GM23248 (cell line): ENCODE results near the gene MUSK. TPM values are rescaled to one million over a fixed set of nuclear protein-coding genes. Genes with fewer than 3 reads are reported as not detected.

Experiments used
- DNase-seq: peaks from one replicate; pipeline ENCODE4 v3.0.0-alpha.2; 2015
- H2AFZ ChIP-seq: fragments of 200-600 bp; sonication (generic); 2 replicates; pipeline ENCODE4 v1.6.1; 2016; ENCODE audit warnings: antibody characterized with exemption
- H3F3A ChIP-seq: fragments of 200-600 bp; sonication (generic); 2 replicates; pipeline ENCODE4 v1.6.1; 2016; ENCODE audit warnings: mild to moderate bottlenecking, antibody characterized with exemption, mixed run types; ENCODE audit not compliant: insufficient read depth
- H3K27ac ChIP-seq: fragments of 200-600 bp; sonication (generic); 2 replicates; pipeline ENCODE4 v1.5.1; 2016; ENCODE audit warnings: mild to moderate bottlenecking
- H3K27me3 ChIP-seq: fragments of 200-600 bp; sonication (generic); replicated peaks from 2 replicates; pipeline ENCODE4 v1.6.1; 2016; ENCODE audit warnings: mild to moderate bottlenecking; ENCODE audit not compliant: insufficient read depth
- H3K36me3 ChIP-seq: fragments of 200-600 bp; sonication (generic); 2 replicates; pipeline ENCODE4 v1.6.1; 2016; ENCODE audit warnings: low read depth, mild to moderate bottlenecking
- H3K4me1 ChIP-seq: fragments of 200-600 bp; sonication (generic); 2 replicates; pipeline ENCODE4 v1.6.1; 2016; ENCODE audit warnings: mild to moderate bottlenecking; ENCODE audit not compliant: insufficient read depth
- H3K4me2 ChIP-seq: fragments of 200-600 bp; sonication (generic); one replicate; pipeline ENCODE4 v1.6.1; 2016; ENCODE audit warnings: mild to moderate bottlenecking; ENCODE audit not compliant: unreplicated experiment
- H3K4me3 ChIP-seq: fragments of 200-600 bp; sonication (generic); 2 replicates; pipeline ENCODE4 v1.5.1; 2016; ENCODE audit warnings: mild to moderate bottlenecking
- H3K79me2 ChIP-seq: fragments of 200-600 bp; sonication (generic); 2 replicates; pipeline ENCODE4 v1.6.1; 2016; ENCODE audit warnings: mild to moderate bottlenecking; ENCODE audit not compliant: insufficient read depth
- H3K9ac ChIP-seq: fragments of 200-600 bp; sonication (generic); 2 replicates; pipeline ENCODE4 v1.6.1; 2016; ENCODE audit warnings: mild to moderate bottlenecking
- H3K9me2 ChIP-seq: fragments of 200-600 bp; sonication (generic); 2 replicates; pipeline ENCODE4 v1.6.1; 2016; ENCODE audit warnings: mixed run types, mild to moderate bottlenecking, moderate library complexity; ENCODE audit not compliant: insufficient read depth
- H3K9me3 ChIP-seq: fragments of 200-600 bp; sonication (generic); one replicate; pipeline ENCODE4 v1.6.1; 2017; ENCODE audit warnings: low read depth
- H4K20me1 ChIP-seq: fragments of 200-600 bp; sonication (generic); 2 replicates; pipeline ENCODE4 v1.6.0; 2016; ENCODE audit not compliant: insufficient read depth
- EZH2 ChIP-seq: fragments of 200-600 bp; sonication (generic); IDR thresholded peaks from 2 replicates; pipeline ENCODE4 v1.6.1; 2018; ENCODE audit warnings: antibody characterized with exemption, mild to moderate bottlenecking; ENCODE audit not compliant: insufficient read depth, poor library complexity, severe bottlenecking
- EZH2phosphoT487 ChIP-seq: fragments of 200-600 bp; sonication (generic); IDR thresholded peaks from 2 replicates; pipeline ENCODE4 v1.6.1; 2018; ENCODE audit warnings: antibody characterized with exemption, moderate library complexity, mild to moderate bottlenecking, low read depth; ENCODE audit not compliant: insufficient read depth
- WGBS, 2 experiments: methylation state at CpG; one replicate each; pipeline ENCODE4 v1.1.6; 2015 to 2017; ENCODE audit warnings: low lambda C conversion rate in 2 of 2, low coverage in 1 of 2; ENCODE audit errors: missing lambda C conversion rate in 2 of 2; 5-methylcytosine and 5-hydroxymethylcytosine counted together
- in situ Hi-C: fragments of 300-500 bp; cut with MboI; formaldehyde crosslinking; loops from 2 replicates; pipeline ENCODE4 v1.15.0; 2020
- polyA plus RNA-seq: library from polyadenylated mRNA; unstranded; fragments of >200 nt; fragmentation: Nextera tagmentation; extraction: Ambion mirVana; gene quantifications from 2 replicates; pipeline ENCODE4 v1.2.1, GENCODE V29; 2016
- total RNA-seq: library from RNA; depleted of rRNA; stranded (reverse); fragments of >200 nt; shearing (Covaris generic); gene quantifications from 2 replicates; pipeline ENCODE4 v1.2.3, GENCODE V29; 2014

The MUSK gene
- total and polyA plus RNA-seq, 2 experiments from 2014 or later = not detected

DNA sequence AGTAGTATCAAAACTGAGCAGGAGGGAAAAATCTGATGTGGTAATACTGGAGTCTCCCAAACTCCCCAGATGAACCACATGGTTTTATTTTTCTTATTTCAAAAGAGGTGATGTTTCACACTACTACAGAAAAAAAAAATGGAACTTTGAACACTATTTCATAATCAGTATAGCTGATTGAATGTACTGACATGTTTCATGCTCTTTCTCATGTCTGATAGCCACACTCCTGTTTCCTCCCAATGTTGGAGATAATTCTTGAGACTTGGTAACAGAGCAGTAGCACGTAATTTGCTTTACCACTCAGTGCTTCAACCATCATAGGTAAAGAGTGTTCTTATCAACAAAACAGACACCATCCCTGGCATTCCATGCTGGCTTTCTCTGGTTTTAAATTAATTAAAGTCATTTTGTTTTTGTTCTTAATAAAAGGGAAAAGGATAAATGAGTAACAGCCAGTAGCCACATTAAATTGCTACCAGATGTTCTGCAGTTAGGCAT lies 85.2 kb downstream of the MUSK start:
- H3K27ac ChIP-seq = peak overlapping the region; percentile 64
- no peaks in the 10 kb centered on the region for H4K20me1 ChIP-seq
- peak; percentile 74 for DNase-seq
- 8 to 9% methylated on average over 1 of the region's 1 CpG for WGBS, 2 experiments
- no peaks in the 10 kb centered on the region for H3K27me3 ChIP-seq
- H2AFZ ChIP-seq = no peak overlapping the region
- in situ Hi-C loops = no loop called here
- H3K4me2 ChIP-seq = peak overlapping the region; percentile 60
- no peak overlapping the region for H3K9ac ChIP-seq
- no peak overlapping the region for H3K4me3 ChIP-seq
- no peak for TF ChIP-seq EZH2phosphoT487
- TF ChIP-seq EZH2 = no peak
- H3K4me1 ChIP-seq = peaks cover 33% of the 10 kb centered on the region
- H3K9me2 ChIP-seq = no peaks in the 10 kb centered on the region
- no peaks in the 10 kb centered on the region for H3K9me3 ChIP-seq
- H3F3A ChIP-seq = peaks cover 22% of the 10 kb centered on the region
- H3K36me3 ChIP-seq = no peaks in the 10 kb centered on the region
- H3K79me2 ChIP-seq = no peaks in the 10 kb centered on the region

- no peak for TF ChIP-seq EZH2phosphoT487
- no peak for TF ChIP-seq EZH2
- Histone ChIP-seq H3K27me3 (no peaks in the 10 kb centered on the region), H3K27ac (no peak overlapping the region), H3K4me2 (no peak overlapping the region), H3K79me2 (no peaks in the 10 kb centered on the region), H2AFZ (no peak overlapping the region), H3K9me2 (no peaks in the 10 kb centered on the region), H4K20me1 (no peaks in the 10 kb centered on the region), H3K9me3 (no peaks in the 10 kb centered on the region), H3K4me1 (peaks cover 32% of the 10 kb centered on the region), H3F3A (peaks cover 22% of the 10 kb centered on the region), H3K4me3 (no peak overlapping the region), H3K9ac (no peak overlapping the region), H3K36me3 (no peaks in the 10 kb centered on the region)
- in situ Hi-C loops = no loop called here
- DNase-seq = no peak
Measured at GRCh38 chr9:110755179-110755578, 86.6 kb downstream of the MUSK start.

DNA sequence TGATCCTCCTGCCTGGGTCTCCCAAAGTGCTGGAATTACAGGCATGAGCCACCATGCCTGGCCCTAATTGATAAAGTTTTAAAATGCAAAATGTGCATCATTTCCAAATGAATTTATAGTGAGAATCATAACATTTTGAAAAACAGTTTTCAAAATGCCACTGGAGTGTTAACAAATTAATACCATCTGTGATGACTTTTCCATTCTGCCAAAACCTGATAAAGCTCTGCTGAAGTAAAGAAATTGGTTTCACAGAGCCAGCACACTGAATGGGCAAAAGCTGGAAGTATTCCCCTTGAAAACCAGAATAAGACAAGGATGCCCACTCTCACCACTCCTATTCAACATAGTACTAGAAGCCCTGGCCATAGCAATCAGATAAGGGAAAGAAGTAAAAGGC lies 89.6 kb downstream of the MUSK start:
- no peak overlapping the region for H3K27ac ChIP-seq
- DNase-seq = no peak
- H3F3A ChIP-seq = peaks cover 14% of the 10 kb centered on the region
- H3K27me3 ChIP-seq = no peaks in the 10 kb centered on the region
- no peaks in the 10 kb centered on the region for H3K79me2 ChIP-seq
- H2AFZ ChIP-seq = no peak overlapping the region
- no peaks in the 10 kb centered on the region for H4K20me1 ChIP-seq
- peaks cover 20% of the 10 kb centered on the region for H3K4me1 ChIP-seq
- no peaks in the 10 kb centered on the region for H3K9me2 ChIP-seq
- H3K9me3 ChIP-seq = no peaks in the 10 kb centered on the region
- H3K4me2 ChIP-seq = no peak overlapping the region
- TF ChIP-seq EZH2 (no peak), EZH2phosphoT487 (no peak)
- H3K4me3 ChIP-seq = no peak overlapping the region
- in situ Hi-C loops = no loop called here
- H3K9ac ChIP-seq = no peak overlapping the region
- H3K36me3 ChIP-seq = no peaks in the 10 kb centered on the region

DNA sequence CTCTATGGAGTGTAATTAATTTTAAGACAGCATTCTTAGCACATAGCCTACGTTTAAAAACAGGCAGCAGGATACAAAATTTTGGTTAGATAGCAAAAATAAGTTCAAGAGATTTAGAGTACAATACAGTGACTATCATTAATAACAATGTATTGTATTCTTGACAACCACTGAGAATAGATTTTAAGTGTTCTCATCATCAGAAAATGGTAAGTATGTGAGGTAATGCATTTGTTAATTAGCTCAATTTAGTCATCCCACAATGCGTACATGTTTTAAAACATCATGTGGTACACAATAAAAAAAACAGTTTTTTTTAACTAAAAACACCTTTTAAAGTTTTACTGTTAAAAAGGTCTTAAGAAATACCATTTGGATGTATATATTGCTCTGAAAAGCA lies 94.2 kb downstream of the MUSK start:
- no peaks in the 10 kb centered on the region for H3K79me2 ChIP-seq
- no peak overlapping the region for H3K9ac ChIP-seq
- H3K9me2 ChIP-seq = no peaks in the 10 kb centered on the region
- in situ Hi-C loops = no loop called here
- no peak overlapping the region for H3K27ac ChIP-seq
- TF ChIP-seq EZH2phosphoT487 = no peak
- no peak for TF ChIP-seq EZH2
- H4K20me1 ChIP-seq = no peaks in the 10 kb centered on the region
- H3K27me3 ChIP-seq = no peaks in the 10 kb centered on the region
- H3K4me2 ChIP-seq = no peak overlapping the region
- no peaks in the 10 kb centered on the region for H3K9me3 ChIP-seq
- no peak overlapping the region for H3K4me3 ChIP-seq
- H2AFZ ChIP-seq = no peak overlapping the region
- H3K4me1 ChIP-seq = peaks cover 13% of the 10 kb centered on the region
- 0 out of 2 replicates have a peak, but pooled peaks cover 3% of the 10 kb centered on the region for H3F3A ChIP-seq
- H3K36me3 ChIP-seq = no peaks in the 10 kb centered on the region
- DNase-seq = peak; percentile 34
- 64 to 65% methylated on average over 2 of the region's 2 CpGs for WGBS, 2 experiments

DNA sequence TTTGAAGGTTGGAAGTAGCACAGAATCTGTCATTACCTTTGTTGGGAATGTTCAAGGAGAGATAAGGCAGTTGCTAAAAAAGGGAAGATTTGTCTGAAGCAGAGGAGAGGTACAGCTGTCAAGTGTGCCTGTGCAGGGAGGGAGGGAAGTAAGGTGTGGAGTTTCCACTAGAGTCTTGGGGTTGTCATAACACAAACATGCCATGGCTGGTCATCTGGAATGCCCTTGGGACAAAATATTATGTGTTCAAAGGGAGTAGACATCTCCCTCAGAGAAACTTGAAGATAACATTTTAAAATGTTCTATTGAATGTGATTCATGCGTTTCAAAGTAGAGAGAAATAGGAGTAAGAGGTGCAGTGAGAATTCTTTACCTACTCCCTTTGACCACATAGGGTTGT lies 95.0 kb downstream of the MUSK start:
- no peak for DNase-seq
- Histone ChIP-seq H3K27me3 (no peaks in the 10 kb centered on the region), H3K9me2 (no peaks in the 10 kb centered on the region), H3K27ac (no peak overlapping the region), H3F3A (0 out of 2 replicates have a peak, but pooled peaks cover 6% of the 10 kb centered on the region), H3K9me3 (no peaks in the 10 kb centered on the region), H3K9ac (no peak overlapping the region), H2AFZ (no peak overlapping the region), H4K20me1 (no peaks in the 10 kb centered on the region), H3K4me2 (no peak overlapping the region), H3K79me2 (no peaks in the 10 kb centered on the region), H3K36me3 (no peaks in the 10 kb centered on the region), H3K4me1 (peaks cover 18% of the 10 kb centered on the region), H3K4me3 (no peak overlapping the region)
- WGBS, 2 experiments = 94 to 97% methylated on average over 1 of the region's 1 CpG
- TF ChIP-seq EZH2phosphoT487 = no peak
- no peak for TF ChIP-seq EZH2
- in situ Hi-C loops = no loop called here
